Endothelial cell of umbilical vein (primary cell): ENCODE results near the gene PIM3. TPM values are rescaled to one million over a fixed set of nuclear protein-coding genes. Genes with fewer than 3 reads are reported as not detected.

Source experiments
- BruUV-seq: library from RNA; stranded (reverse); fragments of 400-500 nt; replicated peaks from 2 replicates; lab custom pipeline; 2021; lab: Mats Ljungman, UMichigan
- CTCF ChIA-PET: fragments of 300-600, 350-600 bp; sonication (Branson Sonifier 250); formaldehyde crosslinking; loops from one replicate; lab custom pipeline; 2021; ENCODE audit warnings: antibody characterized with exemption, inconsistent platforms; lab: Charles Lee
- POLR2A ChIA-PET: fragments of 300-600, 350-600 bp; sonication (Branson Sonifier 250); formaldehyde crosslinking; loops from one replicate; lab custom pipeline; 2021; ENCODE audit warnings: antibody characterized with exemption, inconsistent platforms; lab: Charles Lee
- DNase-seq: peaks from one replicate; pipeline ENCODE4 v3.0.0-alpha.2; 2011; ENCODE audit warnings: low read depth, low spot score
- FAIRE-seq: peaks from 2 replicates; lab custom pipeline; 2011; peaks lifted over from hg19 to GRCh38; lab: Jason Lieb, UNC
- H2AFZ ChIP-seq: 2 replicates; pipeline ENCODE4 v1.6.0; 2012; ENCODE audit warnings: low read depth, low read length, control low read depth, inconsistent platforms
- H3K27ac ChIP-seq: 2 replicates; pipeline ENCODE4 v1.5.1; 2011; ENCODE audit warnings: low read depth, mild to moderate bottlenecking, control low read depth, low read length, moderate library complexity; ENCODE audit not compliant: insufficient read depth
- H3K27me3 ChIP-seq, 2 experiments: 2 replicates each; pipeline versions ENCODE4 v1.6.0 to v1.6.1; 2011; ENCODE audit warnings: low read length in 2 of 2, mixed read lengths in 1 of 2; ENCODE audit not compliant: control insufficient read depth in 2 of 2, insufficient read depth in 2 of 2
- H3K36me3 ChIP-seq, 2 experiments: 2 replicates in 1 of 2; 3 replicates in 1 of 2; pipeline ENCODE4 v1.5.1; 2011; ENCODE audit warnings: low read length in 2 of 2, mild to moderate bottlenecking in 1 of 2, moderate library complexity in 1 of 2; ENCODE audit not compliant: control insufficient read depth in 2 of 2, insufficient read depth in 2 of 2; ENCODE audit errors: extremely low read depth in 1 of 2
- H3K4me1 ChIP-seq: 3 replicates; pipeline ENCODE4 v1.5.1; 2011; ENCODE audit warnings: mild to moderate bottlenecking, low read length; ENCODE audit not compliant: control insufficient read depth, insufficient read depth; ENCODE audit errors: extremely low read depth
- H3K4me2 ChIP-seq: 2 replicates; pipeline ENCODE4 v1.6.1; 2011; ENCODE audit warnings: low read length, control low read depth, mixed read lengths; ENCODE audit not compliant: insufficient read depth
- H3K4me3 ChIP-seq, 3 experiments: fragments of 200-600 bp in 1 of 3; sonication (generic), shearing (Covaris generic) in 1 of 3; replicated peaks in 1 of 3; 2 replicates each; pipeline ENCODE4 v1.5.1; 2011 to 2016; ENCODE audit warnings: control low read depth in 3 of 3, low read length in 3 of 3, mild to moderate bottlenecking in 2 of 3, inconsistent platforms in 1 of 3, low read depth in 1 of 3, moderate library complexity in 1 of 3; ENCODE audit not compliant: insufficient read depth in 1 of 3
- H3K79me2 ChIP-seq: 2 replicates; pipeline ENCODE4 v1.6.0; 2012; ENCODE audit warnings: low read length, inconsistent platforms; ENCODE audit not compliant: control insufficient read depth, insufficient read depth
- H3K9ac ChIP-seq: replicated peaks from 2 replicates; pipeline ENCODE3; 2011; ENCODE audit warnings: low read length, control low read depth; ENCODE audit not compliant: insufficient read depth; ENCODE audit errors: extremely low read depth
- H3K9me1 ChIP-seq: replicated peaks from 3 replicates; pipeline ENCODE4 v1.6.0; 2011; ENCODE audit warnings: mild to moderate bottlenecking, low read length; ENCODE audit not compliant: control insufficient read depth, insufficient read depth; ENCODE audit errors: extremely low read depth
- H3K9me3 ChIP-seq: replicated peaks from 2 replicates; pipeline ENCODE4 v1.5.1; 2012; ENCODE audit warnings: low read length, inconsistent platforms; ENCODE audit not compliant: control insufficient read depth, insufficient read depth
- H4K20me1 ChIP-seq: replicated peaks from 2 replicates; pipeline ENCODE3; 2011; ENCODE audit warnings: mild to moderate bottlenecking, low read length; ENCODE audit not compliant: control insufficient read depth, insufficient read depth; ENCODE audit errors: extremely low read depth
- CTCF ChIP-seq, 2 donors: IDR thresholded peaks; 1 replicate in 1 of 2; 2 replicates in 1 of 2; pipeline ENCODE4 v1.5.1; 2011; ENCODE audit warnings: low read length in 2 of 2, mild to moderate bottlenecking in 2 of 2, moderate library complexity in 2 of 2, control low read depth in 1 of 2, inconsistent platforms in 1 of 2, low read depth in 1 of 2; ENCODE audit not compliant: insufficient read depth in 1 of 2; ENCODE audit errors: extremely low read depth in 1 of 2
- POLR2AphosphoS5 ChIP-seq: IDR thresholded peaks from 2 replicates; pipeline ENCODE4 v1.6.1; 2012; ENCODE audit warnings: low read depth, mild to moderate bottlenecking, control low read depth, low read length, moderate library complexity; ENCODE audit not compliant: insufficient read depth
- dilution Hi-C: fragments of 300-500 bp; cut with MboI; formaldehyde crosslinking; loops from one replicate; pipeline ENCODE4 v1.15.0; 2019; ENCODE audit warnings: low sequenced_read_pairs; ENCODE audit not compliant: extremely low pct_ligation_motif_present
- intact Hi-C: fragments of 100-400 bp; cut with micrococcal nuclease; formaldehyde crosslinking; loops from one replicate; pipeline ENCODE4 v1.10.0; 2022
- polyA plus RNA-seq, 4 experiments: library from polyadenylated mRNA; depleted of rRNA in 3 of 4; stranded (reverse) in 3 of 4; unstranded in 1 of 4; fragments of >200 nt; gene quantifications; 2 replicates each; pipeline versions ENCODE4 v1.2.1 to v1.2.3, GENCODE V29; 2011 to 2012; ENCODE audit warnings: missing spikeins in 1 of 4
- total RNA-seq: library from RNA; stranded (reverse); gene quantifications from 2 replicates; pipeline ENCODE4 v1.2.3, GENCODE V29; 2021

The PIM3 gene
- total and polyA plus RNA-seq, 2 donors (not counting 3 experiments of a cell fraction or from before 2014, with no cell fraction given), result 131 to 185 TPM

GRCh38 chr22:49991167-49991566 lies 30.6 kb downstream of the PIM3 start:
- H3K9me1 ChIP-seq, result no peaks in the 10 kb centered on the region
- dilution Hi-C loops, result no loop called here
- ChIA-PET POLR2A (no interaction called here), CTCF (interaction anchor here (0.7 to 3.7 kb wide), 3 partner anchors 8 to 39 kb away, joined by 5 to 21 read pairs (median 6); no protein-coding TSS in a partner anchor)
- H4K20me1 ChIP-seq, result no peaks in the 10 kb centered on the region
- intact Hi-C loops, result loop anchor here (5.0 kb wide), 1 partner anchor 41 kb away; no protein-coding TSS in a partner anchor
- H3K36me3 ChIP-seq, result no peaks in the 10 kb centered on the region
- no peaks in the 10 kb centered on the region for H3K9me3 ChIP-seq
- no peak for FAIRE-seq
- DNase-seq, result no peak
- TF ChIP-seq CTCF (IDR thresholded peaks at IDR 0.05; ENCODE audit: extremely low read depth in 1 of 2, insufficient read depth in 1 of 2, low read depth in 1 of 2, low read length in 2 of 2), result no peak
- H3K4me2 ChIP-seq, result no peak overlapping the region
- BruUV-seq, result no TSS peak
- no peaks in the 10 kb centered on the region for H3K79me2 ChIP-seq
- no peak overlapping the region for H3K27ac ChIP-seq
- no peak overlapping the region for H3K9ac ChIP-seq
- H2AFZ ChIP-seq, result no peak overlapping the region
- H3K27me3 ChIP-seq, result peaks cover 1 to 8% of the 10 kb centered on the region in 2 experiments
- no peaks in the 10 kb centered on the region for H3K4me1 ChIP-seq
- H3K4me3 ChIP-seq, result no peak overlapping the region

- no peaks in the 10 kb centered on the region for H3K36me3 ChIP-seq
- H3K4me3 ChIP-seq, result no peak overlapping the region
- H2AFZ ChIP-seq, result no peak overlapping the region
- no peak overlapping the region for H3K27ac ChIP-seq
- ChIA-PET CTCF (interaction anchor here (0.7 to 4.7 kb wide), 6 partner anchors 9 to 101 kb away, joined by 3 to 50 read pairs (median 12); no protein-coding TSS in a partner anchor), POLR2A (no interaction called here)
- peaks cover 1 to 2% of the 10 kb centered on the region in 2 experiments for H3K27me3 ChIP-seq
- no peak for FAIRE-seq
- H3K9me1 ChIP-seq, result no peaks in the 10 kb centered on the region
- H3K4me1 ChIP-seq, result no peaks in the 10 kb centered on the region
- DNase-seq, result no peak
- BruUV-seq, result no TSS peak
- no peaks in the 10 kb centered on the region for H4K20me1 ChIP-seq
- dilution Hi-C loops, result no loop called here
- intact Hi-C loops, result loop anchor here (5.0 kb wide), 1 partner anchor 40 kb away; no protein-coding TSS in a partner anchor
- no peak for TF ChIP-seq POLR2AphosphoS5
- no peaks in the 10 kb centered on the region for H3K79me2 ChIP-seq
- no peak overlapping the region for H3K9ac ChIP-seq
- H3K4me2 ChIP-seq, result no peak overlapping the region
- H3K9me3 ChIP-seq, result no peaks in the 10 kb centered on the region
Measured at GRCh38 chr22:49991907-49992533, 31.4 kb downstream of the PIM3 start.
